Skin of body (tissue), 2 donors: ENCODE measurements around the gene AHRR. TPM values are rescaled to one million over a fixed set of nuclear protein-coding genes. Genes with fewer than 3 reads are reported as not detected.

Experiments
- DNase-seq: peaks from one replicate; lab custom pipeline; 2025; lab: John Stamatoyannopoulos, UW
- total RNA-seq: library from RNA; depleted of rRNA; stranded (reverse); fragments of >200 nt; gene quantifications from one replicate; pipeline ENCODE4 v1.2.3, GENCODE V29; 2014

Gene AHRR
- total RNA-seq, 1 donor from 2014 or later = 11.9 TPM

- no peak for DNase-seq
Measured at GRCh38 chr5:456351-457194, 135.1 kb downstream of the AHRR start.

GRCh38 chr5:457195-457961, 135.9 kb downstream of the AHRR start:
- DNase-seq = no peak

- no peak for DNase-seq
Measured at GRCh38 chr5:458547-459353, 137.2 kb downstream of the AHRR start.

- no peak for DNase-seq
Measured at GRCh38 chr5:459562-460272, 138.2 kb downstream of the AHRR start.

GRCh38 chr5:460273-460625, 138.7 kb downstream of the AHRR start:
- no peak for DNase-seq

GRCh38 chr5:462051-462481, 140.6 kb downstream of the AHRR start:
- DNase-seq = no peak

- no peak for DNase-seq
Measured at GRCh38 chr5:463301-463700, 141.8 kb downstream of the AHRR start.

GRCh38 chr5:463952-464351, 142.4 kb downstream of the AHRR start:
- no peak for DNase-seq

- DNase-seq = no peak
Measured at GRCh38 chr5:464446-464842, 142.9 kb downstream of the AHRR start.

GRCh38 chr5:464843-465590, 143.5 kb downstream of the AHRR start:
- DNase-seq = no peak

GRCh38 chr5:465591-466403, 144.3 kb downstream of the AHRR start:
- no peak for DNase-seq

GRCh38 chr5:466661-467310, 145.3 kb downstream of the AHRR start:
- DNase-seq = no peak

GRCh38 chr5:468401-468800, 146.9 kb downstream of the AHRR start:
- no peak for DNase-seq

- no peak for DNase-seq
Measured at GRCh38 chr5:469752-470483, 148.4 kb downstream of the AHRR start.

- no peak for DNase-seq
Measured at GRCh38 chr5:470961-471749, 149.6 kb downstream of the AHRR start.

- DNase-seq = no peak
Measured at GRCh38 chr5:471750-472058, 150.2 kb downstream of the AHRR start.

- DNase-seq = no peak
Measured at GRCh38 chr5:472076-472655, 150.7 kb downstream of the AHRR start.
